ENCODE measurements around the gene ESR2. TPM values are rescaled to one million over a fixed set of nuclear protein-coding genes. Genes with fewer than 3 reads are reported as not detected.

ESR2 gene
- total RNA-seq, 1 experiment from 2014 or later = 87.8 TPM

- Histone ChIP-seq H3K79me2 (ENCODE audit: low read length) (no peaks in the 10 kb centered on the region), H3K27ac (ENCODE audit: low read length) (no peak overlapping the region), H2AFZ (ENCODE audit: low read length) (no peak overlapping the region), H3K4me3 (ENCODE audit: low read length) (no peak overlapping the region), H3K9me2 (replicated peaks; ENCODE audit: insufficient read depth, low read length) (no peaks in the 10 kb centered on the region), H3K4me1 (ENCODE audit: low read length) (peaks cover 7% of the 10 kb centered on the region), H3K9me3 (ENCODE audit: low read length) (no peaks in the 10 kb centered on the region), H3K9ac (ENCODE audit: low read length) (no peak overlapping the region), H3K27me3 (ENCODE audit: low read length) (no peaks in the 10 kb centered on the region), H4K20me1 (ENCODE audit: insufficient read depth, low read depth, low read length) (no peaks in the 10 kb centered on the region), H3K36me3 (ENCODE audit: insufficient read depth, low read length) (no peaks in the 10 kb centered on the region), H3K4me2 (ENCODE audit: low read depth, low read length, poor library complexity, severe bottlenecking) (no peak overlapping the region)
- no peak for DNase-seq
These were observed 201.2 kb downstream of the ESR2 start for GRCh38 chr14:64092940-64093339.

GRCh38 chr14:64092338-64092737 is 201.8 kb downstream of the ESR2 start:
- no peak overlapping the region for H3K4me3 ChIP-seq (ENCODE audit: low read length)
- DNase-seq = no peak
- no peaks in the 10 kb centered on the region for H3K79me2 ChIP-seq (ENCODE audit: low read length)
- H3K9me2 ChIP-seq (replicated peaks; ENCODE audit: insufficient read depth, low read length) = no peaks in the 10 kb centered on the region
- H3K27ac ChIP-seq (ENCODE audit: low read length) = no peak overlapping the region
- no peaks in the 10 kb centered on the region for H3K36me3 ChIP-seq (ENCODE audit: insufficient read depth, low read length)
- no peak overlapping the region for H3K9ac ChIP-seq (ENCODE audit: low read length)
- no peaks in the 10 kb centered on the region for H3K9me3 ChIP-seq (ENCODE audit: low read length)
- H3K27me3 ChIP-seq (ENCODE audit: low read length) = no peaks in the 10 kb centered on the region
- H3K4me2 ChIP-seq (ENCODE audit: low read depth, low read length, poor library complexity, severe bottlenecking) = no peak overlapping the region
- H4K20me1 ChIP-seq (ENCODE audit: insufficient read depth, low read depth, low read length) = no peaks in the 10 kb centered on the region
- peaks cover 7% of the 10 kb centered on the region for H3K4me1 ChIP-seq (ENCODE audit: low read length)
- no peak overlapping the region for H2AFZ ChIP-seq (ENCODE audit: low read length)

GRCh38 chr14:64091217-64091616 is 203.0 kb downstream of the ESR2 start:
- peaks cover 2% of the 10 kb centered on the region for H3K4me1 ChIP-seq (ENCODE audit: low read length)
- H3K27ac ChIP-seq (ENCODE audit: low read length) = no peak overlapping the region
- H3K4me2 ChIP-seq (ENCODE audit: low read depth, low read length, poor library complexity, severe bottlenecking) = no peak overlapping the region
- H4K20me1 ChIP-seq (ENCODE audit: insufficient read depth, low read depth, low read length) = no peaks in the 10 kb centered on the region
- no peak overlapping the region for H2AFZ ChIP-seq (ENCODE audit: low read length)
- H3K9me2 ChIP-seq (replicated peaks; ENCODE audit: insufficient read depth, low read length) = no peaks in the 10 kb centered on the region
- no peaks in the 10 kb centered on the region for H3K27me3 ChIP-seq (ENCODE audit: low read length)
- no peak overlapping the region for H3K9ac ChIP-seq (ENCODE audit: low read length)
- H3K9me3 ChIP-seq (ENCODE audit: low read length) = no peaks in the 10 kb centered on the region
- no peak overlapping the region for H3K4me3 ChIP-seq (ENCODE audit: low read length)
- no peaks in the 10 kb centered on the region for H3K79me2 ChIP-seq (ENCODE audit: low read length)
- DNase-seq = no peak
- H3K36me3 ChIP-seq (ENCODE audit: insufficient read depth, low read length) = no peaks in the 10 kb centered on the region

- H3K36me3 ChIP-seq (ENCODE audit: insufficient read depth, low read length) = no peaks in the 10 kb centered on the region
- no peak overlapping the region for H2AFZ ChIP-seq (ENCODE audit: low read length)
- H3K4me2 ChIP-seq (ENCODE audit: low read depth, low read length, poor library complexity, severe bottlenecking) = no peak overlapping the region
- H3K9me2 ChIP-seq (replicated peaks; ENCODE audit: insufficient read depth, low read length) = no peaks in the 10 kb centered on the region
- no peaks in the 10 kb centered on the region for H3K9me3 ChIP-seq (ENCODE audit: low read length)
- H3K4me1 ChIP-seq (ENCODE audit: low read length) = no peaks in the 10 kb centered on the region
- no peaks in the 10 kb centered on the region for H3K27me3 ChIP-seq (ENCODE audit: low read length)
- H4K20me1 ChIP-seq (ENCODE audit: insufficient read depth, low read depth, low read length) = no peaks in the 10 kb centered on the region
- H3K79me2 ChIP-seq (ENCODE audit: low read length) = no peaks in the 10 kb centered on the region
- H3K4me3 ChIP-seq (ENCODE audit: low read length) = no peak overlapping the region
- H3K9ac ChIP-seq (ENCODE audit: low read length) = no peak overlapping the region
- no peak overlapping the region for H3K27ac ChIP-seq (ENCODE audit: low read length)
- no peak for DNase-seq
These were observed 204.3 kb downstream of the ESR2 start for GRCh38 chr14:64089920-64090319.

GRCh38 chr14:64088647-64088964 is 205.6 kb downstream of the ESR2 start:
- Histone ChIP-seq H3K9me2 (replicated peaks; ENCODE audit: insufficient read depth, low read length) (no peaks in the 10 kb centered on the region), H2AFZ (ENCODE audit: low read length) (no peak overlapping the region), H3K36me3 (ENCODE audit: insufficient read depth, low read length) (no peaks in the 10 kb centered on the region), H3K27me3 (ENCODE audit: low read length) (no peaks in the 10 kb centered on the region), H3K4me2 (ENCODE audit: low read depth, low read length, poor library complexity, severe bottlenecking) (no peak overlapping the region), H3K4me1 (ENCODE audit: low read length) (no peaks in the 10 kb centered on the region), H4K20me1 (ENCODE audit: insufficient read depth, low read depth, low read length) (no peaks in the 10 kb centered on the region), H3K9ac (ENCODE audit: low read length) (no peak overlapping the region), H3K4me3 (ENCODE audit: low read length) (no peak overlapping the region), H3K27ac (ENCODE audit: low read length) (no peak overlapping the region), H3K79me2 (ENCODE audit: low read length) (no peaks in the 10 kb centered on the region), H3K9me3 (ENCODE audit: low read length) (no peaks in the 10 kb centered on the region)
- no peak for DNase-seq

GRCh38 chr14:64082837-64083236 is 211.3 kb downstream of the ESR2 start:
- Histone ChIP-seq H3K27ac (ENCODE audit: low read length) (no peak overlapping the region), H3K36me3 (ENCODE audit: insufficient read depth, low read length) (no peaks in the 10 kb centered on the region), H3K9me2 (replicated peaks; ENCODE audit: insufficient read depth, low read length) (no peaks in the 10 kb centered on the region), H3K9ac (ENCODE audit: low read length) (no peak overlapping the region), H3K4me1 (ENCODE audit: low read length) (no peaks in the 10 kb centered on the region), H3K4me3 (ENCODE audit: low read length) (no peak overlapping the region), H3K79me2 (ENCODE audit: low read length) (no peaks in the 10 kb centered on the region), H4K20me1 (ENCODE audit: insufficient read depth, low read depth, low read length) (no peaks in the 10 kb centered on the region), H3K4me2 (ENCODE audit: low read depth, low read length, poor library complexity, severe bottlenecking) (no peak overlapping the region), H3K9me3 (ENCODE audit: low read length) (no peaks in the 10 kb centered on the region), H3K27me3 (ENCODE audit: low read length) (no peaks in the 10 kb centered on the region), H2AFZ (ENCODE audit: low read length) (no peak overlapping the region)
- no peak for DNase-seq

- Histone ChIP-seq H3K4me3 (ENCODE audit: low read length) (no peak overlapping the region), H2AFZ (ENCODE audit: low read length) (no peak overlapping the region), H3K4me2 (ENCODE audit: low read depth, low read length, poor library complexity, severe bottlenecking) (no peak overlapping the region), H3K9me3 (ENCODE audit: low read length) (no peaks in the 10 kb centered on the region), H3K36me3 (ENCODE audit: insufficient read depth, low read length) (no peaks in the 10 kb centered on the region), H3K9ac (ENCODE audit: low read length) (no peak overlapping the region), H3K27me3 (ENCODE audit: low read length) (no peaks in the 10 kb centered on the region), H3K79me2 (ENCODE audit: low read length) (no peaks in the 10 kb centered on the region), H3K4me1 (ENCODE audit: low read length) (no peaks in the 10 kb centered on the region), H3K27ac (ENCODE audit: low read length) (no peak overlapping the region), H3K9me2 (replicated peaks; ENCODE audit: insufficient read depth, low read length) (no peaks in the 10 kb centered on the region), H4K20me1 (ENCODE audit: insufficient read depth, low read depth, low read length) (no peaks in the 10 kb centered on the region)
- DNase-seq = no peak
These were observed 212.9 kb downstream of the ESR2 start for GRCh38 chr14:64081174-64081746.

GRCh38 chr14:64080452-64080851 is 213.7 kb downstream of the ESR2 start:
- H3K36me3 ChIP-seq (ENCODE audit: insufficient read depth, low read length) = no peaks in the 10 kb centered on the region
- H2AFZ ChIP-seq (ENCODE audit: low read length) = no peak overlapping the region
- H3K27me3 ChIP-seq (ENCODE audit: low read length) = no peaks in the 10 kb centered on the region
- no peak overlapping the region for H3K4me3 ChIP-seq (ENCODE audit: low read length)
- DNase-seq = no peak
- H3K9me2 ChIP-seq (replicated peaks; ENCODE audit: insufficient read depth, low read length) = no peaks in the 10 kb centered on the region
- no peaks in the 10 kb centered on the region for H3K9me3 ChIP-seq (ENCODE audit: low read length)
- no peak overlapping the region for H3K27ac ChIP-seq (ENCODE audit: low read length)
- H3K79me2 ChIP-seq (ENCODE audit: low read length) = no peaks in the 10 kb centered on the region
- H3K9ac ChIP-seq (ENCODE audit: low read length) = no peak overlapping the region
- no peaks in the 10 kb centered on the region for H4K20me1 ChIP-seq (ENCODE audit: insufficient read depth, low read depth, low read length)
- H3K4me2 ChIP-seq (ENCODE audit: low read depth, low read length, poor library complexity, severe bottlenecking) = no peak overlapping the region
- H3K4me1 ChIP-seq (ENCODE audit: low read length) = peaks cover 6% of the 10 kb centered on the region

GRCh38 chr14:64075613-64076005 is 218.6 kb downstream of the ESR2 start:
- Histone ChIP-seq H3K36me3 (ENCODE audit: insufficient read depth, low read length) (no peaks in the 10 kb centered on the region), H3K4me3 (ENCODE audit: low read length) (no peak overlapping the region), H4K20me1 (ENCODE audit: insufficient read depth, low read depth, low read length) (no peaks in the 10 kb centered on the region)

More at GRCh38 chr14:64075613-64076005, 218.6 kb downstream of the ESR2 start:
- Histone ChIP-seq H3K9me2 (replicated peaks; ENCODE audit: insufficient read depth, low read length) (no peaks in the 10 kb centered on the region), H3K79me2 (ENCODE audit: low read length) (no peaks in the 10 kb centered on the region), H3K27ac (ENCODE audit: low read length) (no peak overlapping the region), H3K27me3 (ENCODE audit: low read length) (no peaks in the 10 kb centered on the region), H2AFZ (ENCODE audit: low read length) (no peak overlapping the region), H3K4me1 (ENCODE audit: low read length) (peaks cover 8% of the 10 kb centered on the region), H3K4me2 (ENCODE audit: low read depth, low read length, poor library complexity, severe bottlenecking) (no peak overlapping the region), H3K9me3 (ENCODE audit: low read length) (no peaks in the 10 kb centered on the region), H3K9ac (ENCODE audit: low read length) (no peak overlapping the region)
- DNase-seq = no peak

Measured in Karpas-422 (cell line).